Measurements from ENCODE around the gene TMEM132C.

Gene TMEM132C

GRCh38 chr12:128712622-128713021 is 445.7 kb downstream of the TMEM132C start:
- no peak for DNase-seq (ENCODE audit: low spot score)

GRCh38 chr12:128715485-128715884 is 448.5 kb downstream of the TMEM132C start:
- no peak for DNase-seq (ENCODE audit: low spot score)

GRCh38 chr12:128724468-128725046 is 457.6 kb downstream of the TMEM132C start:
- no peak for DNase-seq (ENCODE audit: low spot score)

GRCh38 chr12:128726886-128727285 is 459.9 kb downstream of the TMEM132C start:
- DNase-seq (ENCODE audit: low spot score): no peak

- no peak for DNase-seq (ENCODE audit: low spot score)
These were observed 460.5 kb downstream of the TMEM132C start for GRCh38 chr12:128727461-128727860.

- no peak for DNase-seq (ENCODE audit: low spot score)
These were observed 461.0 kb downstream of the TMEM132C start for GRCh38 chr12:128727999-128728398.

- DNase-seq (ENCODE audit: low spot score): no peak
These were observed 462.7 kb downstream of the TMEM132C start for GRCh38 chr12:128729628-128730121.

GRCh38 chr12:128734371-128734770 is 467.4 kb downstream of the TMEM132C start:
- no peak for DNase-seq (ENCODE audit: low spot score)

- DNase-seq (ENCODE audit: low spot score): no peak
These were observed 470.5 kb downstream of the TMEM132C start for GRCh38 chr12:128737292-128737966.

- DNase-seq (ENCODE audit: low spot score): no peak
These were observed 476.9 kb downstream of the TMEM132C start for GRCh38 chr12:128743916-128744315.

GRCh38 chr12:128745772-128746689 is 479.1 kb downstream of the TMEM132C start:
- no peak for DNase-seq (ENCODE audit: low spot score)

- DNase-seq (ENCODE audit: low spot score): no peak
These were observed 480.5 kb downstream of the TMEM132C start for GRCh38 chr12:128747441-128747840.

GRCh38 chr12:128752386-128752785 is 485.4 kb downstream of the TMEM132C start:
- DNase-seq (ENCODE audit: low spot score): no peak

- DNase-seq (ENCODE audit: low spot score): no peak
These were observed 486.5 kb downstream of the TMEM132C start for GRCh38 chr12:128753438-128753837.

- no peak for DNase-seq (ENCODE audit: low spot score)
These were observed 487.3 kb downstream of the TMEM132C start for GRCh38 chr12:128754275-128754674.

GRCh38 chr12:128755566-128755965 is 488.6 kb downstream of the TMEM132C start:
- DNase-seq (ENCODE audit: low spot score): no peak

All from hematopoietic multipotent progenitor cell treated with erythropoietin and hydrocortisone succinate and interleukin-3 and kit ligand, for 17 days (in vitro differentiated cells).